ENCODE results near the gene C10orf105. TPM values are rescaled to one million over a fixed set of nuclear protein-coding genes. Genes with fewer than 3 reads are reported as not detected.

C10orf105 gene
- total RNA-seq, 4 donors from 2014 or later, result 0.06 to 0.17 (median 0.11) TPM; not detected in 1

DNA sequence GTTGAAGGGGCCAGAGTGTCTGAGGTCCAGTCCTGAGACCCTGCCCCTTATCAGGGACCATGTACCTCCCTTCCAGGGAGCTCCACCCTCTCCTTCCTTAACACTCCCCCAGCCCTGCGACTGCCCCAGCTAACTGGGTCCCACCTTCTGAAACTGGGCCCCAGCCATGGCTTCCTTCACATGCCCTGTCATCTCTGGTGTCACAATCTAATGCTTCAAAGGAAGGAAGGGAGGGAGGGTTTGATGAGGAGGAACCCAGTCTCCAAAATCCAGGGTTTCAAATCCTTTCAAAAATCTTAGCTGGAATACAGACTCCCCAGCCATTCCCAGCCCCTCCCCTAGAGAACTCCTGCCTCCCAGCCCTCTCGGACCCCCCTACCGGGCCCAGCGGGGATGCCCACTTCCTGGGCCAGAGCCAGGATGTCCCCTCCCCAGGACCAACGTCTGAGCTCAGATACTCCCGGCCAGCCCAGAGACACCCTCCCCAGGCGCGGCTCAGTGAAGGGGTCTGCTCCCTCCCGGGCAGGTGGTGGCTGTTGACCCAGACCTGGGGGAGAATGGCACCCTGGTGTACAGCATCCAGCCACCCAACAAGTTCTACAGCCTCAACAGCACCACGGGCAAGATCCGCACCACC lies 18.0 kb downstream of the C10orf105 start:
- no peaks in the 10 kb centered on the region for H3K9me3 ChIP-seq
- intact Hi-C loops (cut with DNase I), result no loop called here
- no peak overlapping the region for H3K27ac ChIP-seq (replicated peaks in 1 of 4)
- no peak overlapping the region for H3K4me3 ChIP-seq
- H3K36me3 ChIP-seq, result no peaks in the 10 kb centered on the region
- no peak for DNase-seq (ENCODE audit: extremely low spot score)
- TF ChIP-seq POLR2A (IDR thresholded peaks at IDR 0.05; ENCODE audit: low read depth), result no peak
- TF ChIP-seq, protein P1, sequence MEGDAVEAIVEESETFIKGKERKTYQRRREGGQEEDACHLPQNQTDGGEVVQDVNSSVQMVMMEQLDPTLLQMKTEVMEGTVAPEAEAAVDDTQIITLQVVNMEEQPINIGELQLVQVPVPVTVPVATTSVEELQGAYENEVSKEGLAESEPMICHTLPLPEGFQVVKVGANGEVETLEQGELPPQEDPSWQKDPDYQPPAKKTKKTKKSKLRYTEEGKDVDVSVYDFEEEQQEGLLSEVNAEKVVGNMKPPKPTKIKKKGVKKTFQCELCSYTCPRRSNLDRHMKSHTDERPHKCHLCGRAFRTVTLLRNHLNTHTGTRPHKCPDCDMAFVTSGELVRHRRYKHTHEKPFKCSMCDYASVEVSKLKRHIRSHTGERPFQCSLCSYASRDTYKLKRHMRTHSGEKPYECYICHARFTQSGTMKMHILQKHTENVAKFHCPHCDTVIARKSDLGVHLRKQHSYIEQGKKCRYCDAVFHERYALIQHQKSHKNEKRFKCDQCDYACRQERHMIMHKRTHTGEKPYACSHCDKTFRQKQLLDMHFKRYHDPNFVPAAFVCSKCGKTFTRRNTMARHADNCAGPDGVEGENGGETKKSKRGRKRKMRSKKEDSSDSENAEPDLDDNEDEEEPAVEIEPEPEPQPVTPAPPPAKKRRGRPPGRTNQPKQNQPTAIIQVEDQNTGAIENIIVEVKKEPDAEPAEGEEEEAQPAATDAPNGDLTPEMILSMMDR (IDR thresholded peaks at IDR 0.05), result no peak
- WGBS, result 90% methylated on average over 3 of the region's 11 CpGs
- H3K27me3 ChIP-seq, result no peaks in the 10 kb centered on the region
- H3K4me1 ChIP-seq, result peaks cover 11 to 28% (median 17%) of the 10 kb centered on the region in 4 donors

DNA sequence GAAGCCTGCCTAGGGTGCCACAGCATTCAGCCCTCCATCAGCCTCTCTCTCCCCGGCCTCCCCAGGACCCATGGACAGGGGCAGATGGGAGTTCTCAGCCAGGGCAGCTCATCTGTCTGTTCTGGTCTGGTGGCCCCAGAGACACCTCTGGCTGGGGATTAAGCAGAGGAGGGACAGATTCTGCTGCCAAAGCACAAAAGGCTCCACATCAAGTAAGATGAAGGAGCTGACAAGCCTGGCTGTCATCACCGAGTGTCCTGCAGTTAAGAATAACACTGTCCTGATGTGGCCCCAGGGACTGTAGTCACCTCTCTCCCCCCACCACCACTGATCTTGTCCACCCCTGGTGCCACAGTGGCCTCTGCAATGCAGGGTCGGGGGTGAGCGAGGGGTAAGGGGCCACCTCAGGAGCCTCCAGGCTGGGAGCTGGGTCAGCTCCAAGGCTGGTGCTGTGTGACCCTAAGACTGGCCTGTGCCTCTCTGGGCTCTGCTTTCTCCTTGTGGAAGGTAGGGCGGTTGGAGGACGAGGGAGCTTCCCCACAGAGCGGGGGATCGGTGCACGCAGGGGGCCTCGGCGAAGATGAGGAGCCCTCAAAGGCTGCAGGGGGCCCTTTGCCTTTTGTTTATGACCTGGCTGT lies 18.7 kb downstream of the C10orf105 start:
- Histone ChIP-seq H3K36me3 (no peaks in the 10 kb centered on the region), H3K27ac (replicated peaks in 1 of 4) (no peak overlapping the region), H3K9me3 (no peaks in the 10 kb centered on the region), H3K4me1 (peaks cover 19 to 36% (median 24%) of the 10 kb centered on the region in 4 donors), H3K4me3 (no peak overlapping the region), H3K27me3 (no peaks in the 10 kb centered on the region)
- 85% methylated on average over 8 of the region's 11 CpGs for WGBS
- intact Hi-C loops (cut with DNase I), result no loop called here
- DNase-seq (ENCODE audit: extremely low spot score), result no peak
- TF ChIP-seq EP300 (IDR thresholded peaks at IDR 0.05) (no peak), POLR2A (IDR thresholded peaks at IDR 0.05; ENCODE audit: low read depth) (no peak), POLR2AphosphoS5 (IDR thresholded peaks at IDR 0.05) (no peak)
- TF ChIP-seq, protein P1 (IDR thresholded peaks at IDR 0.05), result no peak

DNA sequence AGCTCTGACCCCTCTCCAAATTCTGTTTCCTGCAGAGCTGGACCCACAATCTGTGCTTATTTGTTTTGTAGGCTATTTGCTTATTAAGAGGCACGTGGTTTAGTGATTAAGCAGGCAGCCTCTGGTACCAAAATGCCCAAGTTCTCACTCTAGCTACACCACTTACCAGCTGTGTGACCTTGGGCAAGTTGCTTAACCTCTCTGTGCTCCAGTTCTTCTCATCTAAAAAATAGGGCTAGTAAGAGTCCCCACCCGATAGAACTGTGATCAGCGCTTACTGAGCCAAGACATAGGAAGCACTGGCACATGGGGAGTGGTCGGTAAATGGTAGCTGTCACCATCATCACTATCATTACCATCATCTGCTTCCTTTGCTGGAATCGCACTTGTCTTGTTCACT lies 20.8 kb downstream of the C10orf105 start:
- no peaks in the 10 kb centered on the region for H3K36me3 ChIP-seq
- no peaks in the 10 kb centered on the region for H3K9me3 ChIP-seq
- H3K4me3 ChIP-seq, result no peak overlapping the region
- intact Hi-C loops (cut with DNase I), result no loop called here
- DNase-seq (ENCODE audit: extremely low spot score), result no peak
- TF ChIP-seq, protein P1 (IDR thresholded peaks at IDR 0.05), result no peak
- peaks cover 32 to 50% (median 44%) of the 10 kb centered on the region in 4 donors for H3K4me1 ChIP-seq
- no peak overlapping the region for H3K27ac ChIP-seq (replicated peaks in 1 of 4)
- H3K27me3 ChIP-seq, result no peaks in the 10 kb centered on the region
- 85% methylated on average over 5 of the region's 5 CpGs for WGBS

DNA sequence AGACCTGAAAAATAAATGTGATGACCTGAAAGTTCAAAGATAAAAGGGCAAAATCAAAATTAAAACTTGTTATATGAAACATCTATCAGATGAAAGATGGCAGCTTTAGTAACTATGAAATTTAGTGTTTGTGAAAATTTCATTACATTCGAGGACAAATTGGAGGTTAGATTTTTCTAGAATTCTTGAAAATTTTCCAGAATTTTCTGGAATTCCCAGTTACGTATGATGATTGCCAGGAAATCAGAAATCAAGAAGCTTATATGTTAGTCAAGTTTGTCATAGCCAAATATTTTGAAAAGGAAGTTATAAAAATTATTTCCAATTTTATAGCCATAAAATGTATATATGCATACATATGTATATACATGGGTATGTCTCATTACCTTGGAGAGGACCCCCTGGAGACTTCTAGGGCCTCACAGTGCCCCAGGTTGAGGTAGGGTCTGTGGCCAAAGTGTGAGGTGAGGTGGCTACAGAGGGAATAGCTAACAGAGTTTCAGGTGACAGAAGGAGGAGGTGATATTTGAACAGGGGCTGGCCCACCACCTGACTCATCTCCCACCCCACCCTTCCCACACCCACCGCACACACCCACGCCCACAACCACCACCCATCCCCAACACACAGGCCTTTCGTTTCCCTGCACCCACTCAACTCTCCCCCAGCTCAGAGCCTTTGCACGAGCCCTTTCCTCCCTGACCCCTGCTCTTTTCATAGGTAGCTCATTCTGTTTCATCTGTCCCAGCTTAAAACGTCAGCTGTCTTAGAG lies 21.5 kb downstream of the C10orf105 start:
- Histone ChIP-seq H3K27me3 (no peaks in the 10 kb centered on the region), H3K36me3 (no peaks in the 10 kb centered on the region), H3K4me3 (no peak overlapping the region), H3K27ac (replicated peaks in 1 of 4) (no peak overlapping the region), H3K9me3 (no peaks in the 10 kb centered on the region), H3K4me1 (peaks cover 35 to 56% (median 50%) of the 10 kb centered on the region in 4 donors)
- intact Hi-C loops (cut with DNase I), result no loop called here
- DNase-seq (ENCODE audit: extremely low spot score), result no peak
- WGBS, result 80% methylated on average over 7 of the region's 7 CpGs
- TF ChIP-seq EP300 (IDR thresholded peaks at IDR 0.05) (no peak), POLR2A (IDR thresholded peaks at IDR 0.05; ENCODE audit: low read depth) (no peak), POLR2AphosphoS5 (IDR thresholded peaks at IDR 0.05) (no peak)
- TF ChIP-seq, protein P1 (IDR thresholded peaks at IDR 0.05), result no peak

Data from esophagus muscularis mucosa (tissue), 4 donors.